HG02610 (cell line): ENCODE data around the gene HIP1.
"Not testable (repeated sequence)": the region's sequence is repeated elsewhere in the genome, so short reads cannot be mapped to it uniquely, and the experiment has no call there.

Source experiments
- ATAC-seq: cut with Tn5 transposase; IDR thresholded peaks from one replicate; pipeline ENCODE4 v1.9.1; 2021; ENCODE audit warnings: mild to moderate bottlenecking, moderate library complexity; ENCODE audit not compliant: unreplicated experiment

The HIP1 gene

GRCh38 chr7:75738604-75738974, at the start of gene HIP1:
TSS of gene HIP1 (minus strand) at chr7:75738941. CDS start at chr7:75738920, 21 bp downstream.
- no peak for ATAC-seq

- ATAC-seq, result not testable (repeated sequence)
Measured at GRCh38 chr7:75788154-75788847, 49.6 kb upstream of the HIP1 start.

GRCh38 chr7:75783058-75783457, 44.3 kb upstream of the HIP1 start:
- ATAC-seq, result not testable (repeated sequence)

DNA sequence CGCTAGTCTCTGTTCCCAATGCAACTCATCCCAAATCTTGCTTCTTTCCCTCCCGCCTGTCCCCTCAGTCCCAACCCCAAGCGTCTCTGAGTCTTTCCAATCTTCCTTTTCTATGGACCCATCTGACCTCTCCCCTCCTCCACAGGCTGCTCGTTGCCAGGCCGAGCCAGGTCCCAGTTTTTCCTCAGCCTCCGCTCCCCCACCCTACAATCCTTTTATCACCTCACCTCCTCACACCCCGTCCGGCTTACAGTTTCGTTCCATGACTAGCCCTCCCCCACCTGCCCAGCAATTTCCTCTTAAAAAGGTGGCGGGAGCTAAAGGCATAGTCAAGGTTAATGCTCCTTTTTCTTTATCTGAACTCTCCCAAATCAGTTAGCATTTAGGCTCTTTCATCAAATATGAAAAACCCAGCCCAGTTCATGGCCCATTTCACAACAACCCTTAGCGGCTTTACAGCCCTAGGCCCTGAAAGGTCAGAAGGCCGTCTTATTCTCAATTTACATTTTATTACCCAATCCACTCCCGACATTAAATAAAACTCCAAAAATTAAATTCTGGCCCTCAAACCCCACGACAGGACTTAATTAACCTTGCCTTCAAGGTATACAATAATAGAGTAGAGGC, 42.0 kb upstream of the HIP1 start:
- not testable (repeated sequence) for ATAC-seq

GRCh38 chr7:75779516-75779915, 40.8 kb upstream of the HIP1 start:
- not testable (repeated sequence) for ATAC-seq

DNA sequence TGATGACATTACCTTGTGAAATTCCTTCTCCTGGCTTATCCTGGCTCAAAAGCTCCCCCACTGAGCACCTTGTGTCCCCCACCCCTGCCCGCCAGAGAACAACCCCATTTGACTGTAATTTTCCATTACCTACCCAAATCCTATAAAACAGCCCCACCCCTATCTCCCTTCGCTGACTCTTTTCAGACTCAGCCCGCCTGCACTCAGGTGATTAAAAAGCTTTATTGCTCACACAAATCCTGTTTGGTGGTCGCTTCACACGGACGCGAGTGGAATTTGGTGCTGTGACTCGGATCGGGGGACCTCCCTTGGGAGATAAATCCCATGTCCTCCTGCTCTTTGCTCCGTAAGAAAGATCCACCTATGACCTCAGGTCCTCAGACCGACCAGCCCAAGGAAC, 40.3 kb upstream of the HIP1 start:
- ATAC-seq, result not testable (repeated sequence)

- no peak for ATAC-seq
Measured at GRCh38 chr7:75776295-75776971, 37.7 kb upstream of the HIP1 start.

DNA sequence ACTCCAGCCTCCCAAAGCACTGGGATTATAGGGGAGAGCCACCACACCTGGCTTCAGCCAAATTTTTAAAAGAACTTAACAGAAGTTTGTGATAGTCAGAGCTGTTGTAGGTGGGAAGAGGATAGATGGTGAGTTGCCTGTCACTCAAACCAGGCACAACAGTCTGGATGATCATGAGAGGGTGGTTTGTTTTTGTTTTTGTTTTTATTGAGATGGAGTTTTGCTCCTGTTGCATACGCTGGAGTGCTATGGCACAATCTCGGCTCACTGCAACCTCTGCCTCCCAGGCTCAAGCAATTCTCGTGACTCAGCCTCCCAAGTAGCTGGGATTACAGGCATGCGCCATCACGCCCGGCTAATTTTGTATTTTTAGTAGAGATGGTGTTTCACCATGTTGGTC, 35.2 kb upstream of the HIP1 start:
- not testable (repeated sequence) for ATAC-seq

- no peak for ATAC-seq
Measured at GRCh38 chr7:75772081-75773077, 33.6 kb upstream of the HIP1 start, which contains the start of gene CCL26. TSS of gene CCL26 (minus strand) at chr7:75772211. CDS start at chr7:75772176, 35 bp downstream.

DNA sequence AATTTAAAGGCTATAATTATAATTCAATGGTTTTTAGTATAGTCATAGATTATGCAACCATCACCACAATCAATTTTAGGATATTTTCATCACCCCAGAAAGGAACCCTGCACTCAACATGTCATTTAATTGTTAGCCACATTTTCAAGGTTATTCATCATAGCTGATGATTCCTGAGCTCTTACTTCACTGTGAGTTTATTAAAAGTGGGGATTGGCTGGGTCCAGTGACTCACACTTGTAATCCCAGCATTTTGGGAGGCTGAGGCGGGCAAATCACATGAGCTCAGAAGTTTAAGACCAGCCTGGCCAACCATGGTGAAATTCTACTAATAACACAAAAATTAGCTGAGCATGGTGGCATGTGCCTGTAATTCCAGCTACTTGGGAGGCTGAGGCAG, 32.5 kb upstream of the HIP1 start:
- no peak for ATAC-seq

DNA sequence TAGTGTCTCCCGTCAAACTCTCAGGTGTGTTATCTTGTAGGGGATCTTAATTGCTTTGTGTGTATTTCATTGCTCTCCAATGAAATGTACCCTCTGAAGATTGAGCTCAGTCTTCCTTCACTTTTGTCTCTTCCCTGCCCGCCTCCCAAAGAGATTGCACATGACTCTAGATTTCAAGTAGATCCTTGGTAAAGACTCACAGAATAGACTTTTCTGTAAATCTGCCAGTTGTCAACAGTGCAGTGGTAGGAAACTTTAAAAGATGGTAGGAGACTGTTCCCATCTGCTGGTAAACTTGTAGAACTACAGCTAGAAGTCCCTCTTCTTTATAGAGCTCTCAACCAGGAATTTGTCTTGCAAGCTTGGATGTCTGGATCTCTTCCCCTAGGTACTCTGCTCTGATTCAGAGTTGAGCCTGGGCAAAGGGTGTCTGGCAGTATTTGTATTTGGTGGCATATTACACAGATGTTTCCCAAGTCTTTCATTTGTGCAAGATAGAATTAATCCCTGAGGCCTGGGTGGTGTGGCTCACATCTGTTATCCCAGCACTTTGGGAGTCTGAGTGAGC, 23.7 kb upstream of the HIP1 start:
- no peak for ATAC-seq

DNA sequence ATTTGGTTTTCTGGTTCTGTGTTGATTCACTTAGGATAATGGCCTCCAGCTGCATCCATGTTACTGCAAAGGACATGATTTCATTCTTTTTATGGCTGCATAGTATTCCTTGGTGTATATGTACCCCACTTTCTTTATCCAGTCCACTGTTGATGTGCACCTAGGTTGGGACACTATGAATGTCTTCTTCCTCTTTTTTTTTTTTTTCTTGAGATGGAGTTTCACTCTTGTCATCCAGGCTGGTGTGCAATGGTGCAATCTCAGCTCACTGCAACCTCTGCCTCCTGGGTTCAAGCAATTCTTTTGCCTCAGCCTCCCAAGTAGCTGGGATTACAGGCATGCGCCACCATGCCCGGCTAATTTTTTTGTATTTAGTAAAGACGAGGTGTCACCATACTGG, 23.1 kb upstream of the HIP1 start:
- ATAC-seq, result not testable (repeated sequence)

DNA sequence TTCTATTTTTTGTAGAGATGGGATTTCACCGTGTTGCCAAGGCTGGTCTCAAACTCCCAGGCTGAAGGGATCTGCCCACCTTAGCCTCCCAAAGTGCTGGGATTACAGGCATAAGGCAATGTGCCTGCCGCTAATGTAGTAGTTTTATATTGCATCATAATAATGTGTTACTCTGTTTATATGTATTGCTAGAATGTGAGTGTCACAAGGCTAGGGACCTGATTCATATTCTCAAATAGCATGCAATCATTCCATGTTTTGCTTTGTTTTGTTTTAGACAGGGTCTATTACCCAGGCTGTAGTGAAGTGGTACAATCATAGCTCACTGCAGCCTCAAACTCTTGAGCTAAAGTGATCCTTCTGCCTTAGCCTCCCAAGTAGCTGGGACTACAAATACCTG, 19.8 kb upstream of the HIP1 start:
- ATAC-seq, result no peak

- no peak for ATAC-seq
Measured at GRCh38 chr7:75757860-75758259, 19.1 kb upstream of the HIP1 start.

- no peak for ATAC-seq
Measured at GRCh38 chr7:75756991-75757676, 18.4 kb upstream of the HIP1 start.

GRCh38 chr7:75756206-75756990, 17.7 kb upstream of the HIP1 start:
- no peak for ATAC-seq

DNA sequence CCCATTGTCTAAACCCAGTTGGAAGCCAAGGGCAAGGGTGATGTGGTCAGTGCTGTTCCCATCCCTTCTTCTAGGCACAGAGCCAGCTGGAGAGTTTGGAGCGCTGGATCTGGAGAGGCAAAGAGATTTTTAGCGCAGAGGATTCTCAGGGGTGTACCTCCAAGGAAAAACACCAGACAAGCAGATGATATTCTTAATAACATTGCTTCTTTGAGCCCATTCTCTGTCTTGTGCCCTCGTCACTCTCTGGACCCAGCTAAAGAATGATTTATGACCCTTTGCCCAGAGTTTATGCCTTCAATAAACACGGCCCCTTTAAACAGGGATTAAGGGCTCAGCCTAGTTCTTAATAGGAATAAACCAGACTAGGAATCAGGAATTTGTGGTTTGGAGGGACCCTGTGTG, 4.7 kb upstream of the HIP1 start:
- ATAC-seq, result no peak

DNA sequence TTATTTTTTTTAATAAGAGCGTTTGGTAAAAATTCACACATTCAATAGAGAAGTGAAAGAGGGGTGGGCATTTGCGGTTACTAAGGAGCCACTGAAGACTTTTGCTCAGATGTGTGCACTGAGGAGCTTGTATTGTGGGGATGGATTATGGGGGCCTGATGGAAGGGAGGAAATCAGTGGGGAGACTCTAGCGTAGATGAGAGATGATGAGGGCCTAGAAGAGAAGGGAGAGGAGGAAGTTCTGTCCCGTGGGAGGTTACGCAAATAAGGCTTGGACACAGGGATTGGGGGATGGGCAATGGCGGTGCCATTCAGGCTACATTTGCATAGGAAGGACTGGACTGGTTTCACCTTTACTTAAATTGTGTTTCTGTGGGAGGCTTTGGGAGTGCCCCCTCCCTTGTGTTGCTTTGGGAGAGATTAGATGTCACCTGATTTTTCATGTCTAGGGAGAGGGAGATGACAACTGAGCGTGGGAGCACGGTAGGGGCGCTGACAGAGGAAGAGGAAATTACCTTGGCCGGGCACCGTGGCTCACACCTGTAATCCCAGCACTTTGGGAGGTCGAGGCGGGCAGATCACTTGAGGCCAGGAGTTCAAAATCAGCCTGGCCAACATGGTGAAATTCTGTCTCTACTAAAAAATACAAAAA, 2.2 kb upstream of the HIP1 start:
- no peak for ATAC-seq
